Sigmoid colon (tissue), 4 donors: ENCODE data around the gene CACNG6.

Experiments
- EP300 ChIP-seq, 4 donors: sonication (generic); formaldehyde crosslinking; IDR thresholded peaks; one replicate each; pipeline ENCODE4 v1.6.1; 2017; ENCODE audit warnings: antibody characterized with exemption in 4 of 4
- POLR2AphosphoS5 ChIP-seq, 4 donors: sonication (generic); formaldehyde crosslinking; IDR thresholded peaks; one replicate each; pipeline ENCODE4 v1.6.1; 2017; ENCODE audit warnings: antibody characterized with exemption in 4 of 4
- TF ChIP-seq, protein P1 (sequence below), 4 experiments: fragments of 450-650 bp in 3 of 4; fragments of 200-600 bp in 1 of 4; IDR thresholded peaks; one replicate each; pipeline ENCODE4 v1.5.1; 2016 to 2019; ENCODE audit warnings: antibody characterized with exemption in 4 of 4, mild to moderate bottlenecking in 3 of 4, moderate library complexity in 2 of 4

DNA sequence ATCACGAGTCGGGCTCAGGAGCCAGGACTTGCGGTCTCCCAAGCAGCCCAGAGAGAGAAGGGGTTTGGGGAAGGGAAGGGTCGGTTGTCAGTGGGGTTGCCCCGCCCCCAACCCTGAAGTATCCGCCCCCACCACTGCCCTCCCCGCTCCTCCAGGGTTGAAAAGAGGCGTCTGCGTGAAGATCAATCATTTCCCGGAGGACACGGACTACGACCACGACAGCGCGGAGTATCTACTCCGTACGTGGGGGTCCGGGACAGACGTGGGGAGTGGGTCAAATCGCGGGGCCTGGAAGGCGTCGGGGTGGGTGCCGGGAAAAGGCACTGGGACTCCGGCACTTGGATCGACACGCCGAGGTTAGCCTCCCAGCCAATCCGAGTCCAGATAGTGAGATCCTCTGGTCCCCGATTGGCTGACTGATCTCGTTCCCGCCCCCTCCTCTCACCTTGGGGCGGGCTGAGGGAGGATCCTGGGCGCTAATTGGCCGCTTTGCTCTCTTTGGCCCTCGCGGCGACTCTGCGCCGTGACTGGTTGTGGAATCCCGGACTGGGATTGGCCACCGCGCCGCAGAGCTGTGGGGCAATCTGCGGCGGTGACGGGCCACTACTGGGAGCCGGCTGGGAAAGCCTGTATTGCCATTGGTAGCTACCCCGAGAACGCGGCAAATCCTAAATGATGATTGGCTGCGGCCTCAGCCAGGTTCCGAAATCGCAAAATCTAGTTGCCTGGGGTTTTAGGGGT, 13.3 kb upstream of the CACNG6 start:
- TF ChIP-seq, protein P1, sequence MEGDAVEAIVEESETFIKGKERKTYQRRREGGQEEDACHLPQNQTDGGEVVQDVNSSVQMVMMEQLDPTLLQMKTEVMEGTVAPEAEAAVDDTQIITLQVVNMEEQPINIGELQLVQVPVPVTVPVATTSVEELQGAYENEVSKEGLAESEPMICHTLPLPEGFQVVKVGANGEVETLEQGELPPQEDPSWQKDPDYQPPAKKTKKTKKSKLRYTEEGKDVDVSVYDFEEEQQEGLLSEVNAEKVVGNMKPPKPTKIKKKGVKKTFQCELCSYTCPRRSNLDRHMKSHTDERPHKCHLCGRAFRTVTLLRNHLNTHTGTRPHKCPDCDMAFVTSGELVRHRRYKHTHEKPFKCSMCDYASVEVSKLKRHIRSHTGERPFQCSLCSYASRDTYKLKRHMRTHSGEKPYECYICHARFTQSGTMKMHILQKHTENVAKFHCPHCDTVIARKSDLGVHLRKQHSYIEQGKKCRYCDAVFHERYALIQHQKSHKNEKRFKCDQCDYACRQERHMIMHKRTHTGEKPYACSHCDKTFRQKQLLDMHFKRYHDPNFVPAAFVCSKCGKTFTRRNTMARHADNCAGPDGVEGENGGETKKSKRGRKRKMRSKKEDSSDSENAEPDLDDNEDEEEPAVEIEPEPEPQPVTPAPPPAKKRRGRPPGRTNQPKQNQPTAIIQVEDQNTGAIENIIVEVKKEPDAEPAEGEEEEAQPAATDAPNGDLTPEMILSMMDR (IDR thresholded peaks at IDR 0.05) = no peak
- TF ChIP-seq EP300 (IDR thresholded peaks at IDR 0.05) (no peak), POLR2AphosphoS5 (IDR thresholded peaks at IDR 0.05) (no peak)
